ENCODE data around the gene TLE6.

DNA sequence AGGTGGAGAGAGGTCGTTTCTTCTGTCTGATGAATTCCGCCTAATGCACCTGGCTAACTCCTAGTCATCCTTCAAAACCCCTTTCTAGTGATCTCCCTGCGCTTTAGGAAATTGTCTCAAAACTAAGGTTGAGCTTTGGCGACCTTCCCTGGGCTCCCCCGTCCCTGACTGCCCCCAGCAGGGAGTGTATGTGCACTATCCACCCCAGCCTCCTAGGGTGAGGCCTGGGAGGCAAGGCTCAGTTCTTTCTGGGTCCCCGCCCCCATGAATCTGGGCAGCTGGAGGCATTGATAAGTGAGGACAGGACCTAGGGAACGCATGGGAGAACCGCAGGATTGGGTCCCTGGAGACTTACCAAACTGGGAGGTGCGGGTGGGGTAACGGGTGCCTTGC, 378 bp downstream of the TLE6 start:
- TF ChIP-seq EP300 (IDR thresholded peaks at IDR 0.05) (no peak), POLR2A (IDR thresholded peaks at IDR 0.05) (no peak)
- TF ChIP-seq, protein P1, sequence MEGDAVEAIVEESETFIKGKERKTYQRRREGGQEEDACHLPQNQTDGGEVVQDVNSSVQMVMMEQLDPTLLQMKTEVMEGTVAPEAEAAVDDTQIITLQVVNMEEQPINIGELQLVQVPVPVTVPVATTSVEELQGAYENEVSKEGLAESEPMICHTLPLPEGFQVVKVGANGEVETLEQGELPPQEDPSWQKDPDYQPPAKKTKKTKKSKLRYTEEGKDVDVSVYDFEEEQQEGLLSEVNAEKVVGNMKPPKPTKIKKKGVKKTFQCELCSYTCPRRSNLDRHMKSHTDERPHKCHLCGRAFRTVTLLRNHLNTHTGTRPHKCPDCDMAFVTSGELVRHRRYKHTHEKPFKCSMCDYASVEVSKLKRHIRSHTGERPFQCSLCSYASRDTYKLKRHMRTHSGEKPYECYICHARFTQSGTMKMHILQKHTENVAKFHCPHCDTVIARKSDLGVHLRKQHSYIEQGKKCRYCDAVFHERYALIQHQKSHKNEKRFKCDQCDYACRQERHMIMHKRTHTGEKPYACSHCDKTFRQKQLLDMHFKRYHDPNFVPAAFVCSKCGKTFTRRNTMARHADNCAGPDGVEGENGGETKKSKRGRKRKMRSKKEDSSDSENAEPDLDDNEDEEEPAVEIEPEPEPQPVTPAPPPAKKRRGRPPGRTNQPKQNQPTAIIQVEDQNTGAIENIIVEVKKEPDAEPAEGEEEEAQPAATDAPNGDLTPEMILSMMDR (IDR thresholded peaks at IDR 0.05): no peak

Data from tibial nerve (tissue), 4 donors.